IMR-90 (cell line): ENCODE results near the gene FANCD2. TPM values are rescaled to one million over a fixed set of nuclear protein-coding genes. Genes with fewer than 3 reads are reported as not detected.

ENCODE experiments used
- ATAC-seq: fragments of 200-7000 bp; cut with Tn5 transposase; 2 replicates; pipeline ENCODE4 v1.9.1; 2020; ENCODE audit warnings: low read depth, mild to moderate bottlenecking, moderate library complexity
- BruUV-seq: library from RNA; stranded (reverse); fragments of 400-500 nt; replicated peaks from 2 replicates; lab custom pipeline; 2021; lab: Mats Ljungman, UMichigan
- CTCF ChIA-PET: fragments of 300-600 bp; formaldehyde crosslinking; extraction: SDS; loops from one replicate; lab custom pipeline; 2021; ENCODE audit warnings: antibody characterized with exemption; lab: Yijun Ruan, JAX
- POLR2A ChIA-PET: fragments of 300-600 bp; sonication (Branson Sonifier 250); formaldehyde crosslinking; loops from one replicate; lab custom pipeline; 2022; ENCODE audit warnings: antibody characterized with exemption; ENCODE audit not compliant: unreplicated experiment; lab: Charles Lee
- DNase-seq: peaks from one replicate; pipeline ENCODE4 v3.0.0; 2013
- H2AFZ ChIP-seq: replicated peaks from 2 replicates; pipeline ENCODE3; 2013; ENCODE audit warnings: low read length, mild to moderate bottlenecking; ENCODE audit not compliant: poor library complexity
- H2AK5ac ChIP-seq: 2 replicates; pipeline ENCODE4 v1.6.1; 2013; ENCODE audit warnings: low read depth, low read length, inconsistent platforms
- H2AK9ac ChIP-seq: replicated peaks from 2 replicates; pipeline ENCODE3; 2013; ENCODE audit warnings: mild to moderate bottlenecking, low read depth, low read length, moderate library complexity; ENCODE audit not compliant: poor library complexity
- H2BK120ac ChIP-seq: 2 replicates; pipeline ENCODE4 v1.6.1; 2013; ENCODE audit warnings: low read depth, low read length, inconsistent platforms
- H2BK15ac ChIP-seq: 3 replicates; pipeline ENCODE4 v1.6.1; 2013; ENCODE audit warnings: low read depth, low read length, inconsistent platforms
- H2BK20ac ChIP-seq: 2 replicates; pipeline ENCODE4 v1.6.1; 2013; ENCODE audit warnings: low read depth, mild to moderate bottlenecking, inconsistent platforms, low read length, moderate library complexity
- H2BK5ac ChIP-seq: 2 replicates; pipeline ENCODE4 v1.6.1; 2013; ENCODE audit warnings: mild to moderate bottlenecking, low read depth, low read length, inconsistent platforms; ENCODE audit not compliant: poor library complexity, severe bottlenecking
- H3K14ac ChIP-seq: replicated peaks from 2 replicates; pipeline ENCODE4 v1.6.1; 2013; ENCODE audit warnings: low read depth, low read length, inconsistent platforms
- H3K18ac ChIP-seq: 2 replicates; pipeline ENCODE4 v1.6.1; 2013; ENCODE audit warnings: low read depth, low read length, control low read depth
- H3K23ac ChIP-seq: 2 replicates; pipeline ENCODE4 v1.6.1; 2013; ENCODE audit warnings: low read depth, low read length, inconsistent platforms
- H3K27ac ChIP-seq: 2 replicates; pipeline ENCODE4 v1.5.1; 2013; ENCODE audit warnings: mild to moderate bottlenecking, control low read depth, low read length; ENCODE audit not compliant: insufficient read depth
- H3K27me3 ChIP-seq: 2 replicates; pipeline ENCODE4 v1.6.1; 2013; ENCODE audit warnings: low read length; ENCODE audit not compliant: control insufficient read depth, insufficient read depth
- H3K36me3 ChIP-seq: 2 replicates; pipeline ENCODE4 v1.6.1; 2013; ENCODE audit warnings: low read length, mixed read lengths; ENCODE audit not compliant: control insufficient read depth, insufficient read depth
- H3K4ac ChIP-seq: 2 replicates; pipeline ENCODE4 v1.6.1; 2013; ENCODE audit warnings: low read depth, low read length, inconsistent platforms
- H3K4me1 ChIP-seq: 2 replicates; pipeline ENCODE4 v1.6.1; 2013; ENCODE audit warnings: low read length, mixed read lengths; ENCODE audit not compliant: control insufficient read depth, insufficient read depth
- H3K4me2 ChIP-seq: 2 replicates; pipeline ENCODE4 v1.6.1; 2013; ENCODE audit warnings: low read depth, mild to moderate bottlenecking, control low read depth, low read length, moderate library complexity
- H3K4me3 ChIP-seq: 2 replicates; pipeline ENCODE4 v1.5.1; 2013; ENCODE audit warnings: low read depth, mild to moderate bottlenecking, control low read depth, low read length, moderate library complexity; ENCODE audit not compliant: insufficient read depth
- H3K56ac ChIP-seq: 2 replicates; pipeline ENCODE4 v1.6.1; 2013; ENCODE audit warnings: low read length, inconsistent platforms; ENCODE audit not compliant: insufficient read depth; ENCODE audit errors: extremely low read depth
- H3K79me1 ChIP-seq, 2 experiments: 2 replicates each; pipeline ENCODE4 v1.6.1; 2013; ENCODE audit warnings: low read length in 2 of 2, inconsistent platforms in 1 of 2, low read depth in 1 of 2
- H3K9ac ChIP-seq: 2 replicates; pipeline ENCODE4 v1.6.1; 2013; ENCODE audit warnings: low read depth, low read length, control low read depth
- H3K9me1 ChIP-seq: 2 replicates; pipeline ENCODE4 v1.6.1; 2013; ENCODE audit warnings: low read length, inconsistent platforms; ENCODE audit not compliant: insufficient read depth
- H3K9me3 ChIP-seq: 2 replicates; pipeline ENCODE4 v1.6.1; 2013; ENCODE audit warnings: low read length; ENCODE audit not compliant: control insufficient read depth, insufficient read depth
- H4K20me1 ChIP-seq: 2 replicates; pipeline ENCODE4 v1.6.1; 2013; ENCODE audit warnings: low read length, inconsistent platforms; ENCODE audit not compliant: insufficient read depth
- H4K5ac ChIP-seq: 2 replicates; pipeline ENCODE4 v1.6.1; 2013; ENCODE audit warnings: mild to moderate bottlenecking, low read depth, low read length, control low read depth
- H4K8ac ChIP-seq, 2 experiments: 2 replicates each; pipeline ENCODE4 v1.6.1; 2013; ENCODE audit warnings: low read depth in 2 of 2, low read length in 2 of 2, control low read depth in 1 of 2, inconsistent platforms in 1 of 2
- H4K91ac ChIP-seq: 2 replicates; pipeline ENCODE4 v1.6.1; 2013; ENCODE audit warnings: low read depth, low read length, inconsistent platforms; ENCODE audit not compliant: insufficient read depth
- BHLHE40 ChIP-seq: fragments of 150-350 bp; IDR thresholded peaks from 2 replicates; pipeline ENCODE4 v1.6.1; 2016; ENCODE audit warnings: mild to moderate bottlenecking, low read depth, low read length
- CEBPB ChIP-seq: IDR thresholded peaks from 2 replicates; pipeline ENCODE4 v1.6.1; 2012; ENCODE audit warnings: low read depth, low read length, improper control_type of control experiment
- CHD1 ChIP-seq: IDR thresholded peaks from 2 replicates; pipeline ENCODE4 v1.6.1; 2012; ENCODE audit warnings: low read depth, low read length, improper control_type of control experiment
- CTCF ChIP-seq: conservative IDR thresholded peaks from 2 replicates; pipeline ENCODE4 v1.5.1; 2012; ENCODE audit warnings: mild to moderate bottlenecking, low read depth, low read length, improper control_type of control experiment
- ELK1 ChIP-seq: fragments of 150-350 bp; IDR thresholded peaks from 2 replicates; pipeline ENCODE4 v1.6.1; 2016; ENCODE audit warnings: low read depth, mild to moderate bottlenecking, low read length, moderate library complexity, borderline replicate concordance
- FOS ChIP-seq: fragments of 150-350 bp; IDR thresholded peaks from 2 replicates; pipeline ENCODE4 v1.6.1; 2016; ENCODE audit warnings: low read depth, low read length
- MAFK ChIP-seq: IDR thresholded peaks from 2 replicates; pipeline ENCODE4 v1.6.1; 2012; ENCODE audit warnings: low read depth, low read length, improper control_type of control experiment
- MAZ ChIP-seq: IDR thresholded peaks from 2 replicates; pipeline ENCODE4 v1.6.1; 2012; ENCODE audit warnings: low read depth, mild to moderate bottlenecking, low read length, improper control_type of control experiment, moderate library complexity, borderline replicate concordance
- MXI1 ChIP-seq: IDR thresholded peaks from 2 replicates; pipeline ENCODE4 v1.6.1; 2012; ENCODE audit warnings: low read depth, mild to moderate bottlenecking, low read length, moderate library complexity, borderline replicate concordance
- NFE2L2 ChIP-seq: fragments of 150-350 bp; IDR thresholded peaks from 2 replicates; pipeline ENCODE4 v1.6.1; 2016; ENCODE audit warnings: low read depth, mild to moderate bottlenecking, low read length
- POLR2A ChIP-seq: IDR thresholded peaks from 2 replicates; pipeline ENCODE4 v1.6.1; 2012; ENCODE audit warnings: mild to moderate bottlenecking, low read depth, low read length
- RAD21 ChIP-seq: IDR thresholded peaks from 2 replicates; pipeline ENCODE4 v1.6.1; 2012; ENCODE audit warnings: low read length, improper control_type of control experiment
- RFX5 ChIP-seq: IDR thresholded peaks from 2 replicates; pipeline ENCODE4 v1.8.0; 2012; ENCODE audit warnings: low read depth, mild to moderate bottlenecking, low read length, moderate library complexity
- SMC3 ChIP-seq: fragments of 150-350 bp; IDR thresholded peaks from 2 replicates; pipeline ENCODE4 v1.6.1; 2016; ENCODE audit warnings: low read depth, mild to moderate bottlenecking, antibody characterized with exemption, low read length, moderate library complexity
- USF2 ChIP-seq: fragments of 150-350 bp; IDR thresholded peaks from 2 replicates; pipeline ENCODE4 v1.6.1; 2017; ENCODE audit warnings: mild to moderate bottlenecking, antibody characterized with exemption, low read length, low read depth
- WGBS, 2 experiments: methylation state at CpG; one replicate each; pipeline versions ENCODE4 v1.1.5 to v1.1.7; 2013; ENCODE audit warnings: missing lambda C conversion rate in 2 of 2; ENCODE audit not compliant: insufficient read length in 1 of 2; ENCODE audit errors: extremely low coverage in 2 of 2; 5-methylcytosine and 5-hydroxymethylcytosine counted together
- dilution Hi-C: fragments of 300-500 bp; cut with HindIII; formaldehyde crosslinking; loops from one replicate; pipeline ENCODE4 v1.14.3; 2018; ENCODE audit warnings: low sequenced_read_pairs; ENCODE audit not compliant: unreplicated experiment
- in situ Hi-C: fragments of 300-500 bp; cut with MboI; formaldehyde crosslinking; loops from 3 replicates; pipeline ENCODE4 v1.14.3; 2019; ENCODE audit warnings: low sequenced_read_pairs, inconsistent platforms, mixed read lengths
- intact Hi-C: fragments of 100-400 bp; cut with micrococcal nuclease; formaldehyde crosslinking; loops from 2 replicates; pipeline ENCODE4 v1.10.0; 2022
- polyA plus RNA-seq, 3 experiments: library from polyadenylated mRNA; depleted of rRNA; stranded (reverse); fragments of >200 nt; gene quantifications; 2 replicates each; pipeline ENCODE4 v1.2.3, GENCODE V29; 2012; ENCODE audit warnings: low replicate concordance in 1 of 3
- total RNA-seq: library from RNA; depleted of rRNA; stranded (reverse); fragments of >200 nt; gene quantifications from 2 replicates; pipeline ENCODE4 v1.2.3, GENCODE V29; 2012

The FANCD2 gene
- total and polyA plus RNA-seq, 2 of the 4 experiments (the other 2 are of a cell fraction): 8.9 to 19.7 TPM

- no peak overlapping the region for H2BK5ac ChIP-seq
- peaks cover 8% of the 10 kb centered on the region; the same call in 1 of the 2 replicates for H3K36me3 ChIP-seq
- H2AK9ac ChIP-seq: no peak overlapping the region
- CTCF ChIA-PET: no interaction called here
- H3K9me1 ChIP-seq: 0 out of 2 replicates have a peak, but pooled peaks cover 2% of the 10 kb centered on the region
- H2AFZ ChIP-seq: no peak overlapping the region
- no peaks in the 10 kb centered on the region for H3K9me3 ChIP-seq
- WGBS, 2 experiments: 100% methylated on average over 1 of the region's 2 CpGs; no CpG with 5 or more reads in 1 of the 2 experiments
- TF ChIP-seq BHLHE40: no peak
- no peak for TF ChIP-seq RAD21
- no peak for TF ChIP-seq MAFK
- no peak for TF ChIP-seq USF2
- TF ChIP-seq NFE2L2: no peak
- no peak for TF ChIP-seq POLR2A
- no peak for TF ChIP-seq MAZ
- no peak for TF ChIP-seq RFX5
- no peak for TF ChIP-seq SMC3
- no peak for TF ChIP-seq CHD1
- no peak for TF ChIP-seq ELK1
- no peak for TF ChIP-seq CTCF
- no peak for TF ChIP-seq MXI1
- no peak for TF ChIP-seq CEBPB
- no peak for TF ChIP-seq FOS
- H3K4me3 ChIP-seq: no peak overlapping the region
- no peak overlapping the region for H3K4ac ChIP-seq
- H3K79me1 ChIP-seq: peaks cover 8 to 16% of the 10 kb centered on the region in 2 experiments; a peak in 3 of 4 replicates
- H3K56ac ChIP-seq: no peak overlapping the region
- no peak overlapping the region for H2BK20ac ChIP-seq
- H2BK15ac ChIP-seq: no peak overlapping the region
- intact Hi-C loops (no loop called here), in situ Hi-C loops (no loop called here), dilution Hi-C loops (no loop called here)
- H3K23ac ChIP-seq: no peak overlapping the region
- ATAC-seq: no peak
- no peak overlapping the region for H3K4me2 ChIP-seq
- no peak overlapping the region for H4K8ac ChIP-seq
- no peak for DNase-seq
- no peak overlapping the region for H3K9ac ChIP-seq
- no peaks in the 10 kb centered on the region for H3K4me1 ChIP-seq
- no peaks in the 10 kb centered on the region for H4K20me1 ChIP-seq
- H2AK5ac ChIP-seq: no peak overlapping the region
- H3K27me3 ChIP-seq: no peaks in the 10 kb centered on the region
- no peak overlapping the region for H2BK120ac ChIP-seq
- no peak overlapping the region for H3K27ac ChIP-seq
- no peak overlapping the region for H4K5ac ChIP-seq
- H3K18ac ChIP-seq: no peak overlapping the region
- POLR2A ChIA-PET: no interaction called here
- BruUV-seq: no TSS peak
- no peak overlapping the region for H4K91ac ChIP-seq
- no peak overlapping the region for H3K14ac ChIP-seq
Observed at GRCh38 chr3:10002951-10003350, 23.3 kb upstream of the FANCD2 start.
